Superior temporal gyrus (tissue), 1 donor: ENCODE results near the gene COA1.
"Not testable (repeated sequence)": the region's sequence is repeated elsewhere in the genome, so short reads cannot be mapped to it uniquely, and the experiment has no call there.

ENCODE experiments used
- DNase-seq: peaks from one replicate; pipeline ENCODE4 v3.0.0-alpha.2; 2016; ENCODE audit errors: extremely low spot score

The COA1 gene, protein sequence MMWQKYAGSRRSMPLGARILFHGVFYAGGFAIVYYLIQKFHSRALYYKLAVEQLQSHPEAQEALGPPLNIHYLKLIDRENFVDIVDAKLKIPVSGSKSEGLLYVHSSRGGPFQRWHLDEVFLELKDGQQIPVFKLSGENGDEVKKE

DNA sequence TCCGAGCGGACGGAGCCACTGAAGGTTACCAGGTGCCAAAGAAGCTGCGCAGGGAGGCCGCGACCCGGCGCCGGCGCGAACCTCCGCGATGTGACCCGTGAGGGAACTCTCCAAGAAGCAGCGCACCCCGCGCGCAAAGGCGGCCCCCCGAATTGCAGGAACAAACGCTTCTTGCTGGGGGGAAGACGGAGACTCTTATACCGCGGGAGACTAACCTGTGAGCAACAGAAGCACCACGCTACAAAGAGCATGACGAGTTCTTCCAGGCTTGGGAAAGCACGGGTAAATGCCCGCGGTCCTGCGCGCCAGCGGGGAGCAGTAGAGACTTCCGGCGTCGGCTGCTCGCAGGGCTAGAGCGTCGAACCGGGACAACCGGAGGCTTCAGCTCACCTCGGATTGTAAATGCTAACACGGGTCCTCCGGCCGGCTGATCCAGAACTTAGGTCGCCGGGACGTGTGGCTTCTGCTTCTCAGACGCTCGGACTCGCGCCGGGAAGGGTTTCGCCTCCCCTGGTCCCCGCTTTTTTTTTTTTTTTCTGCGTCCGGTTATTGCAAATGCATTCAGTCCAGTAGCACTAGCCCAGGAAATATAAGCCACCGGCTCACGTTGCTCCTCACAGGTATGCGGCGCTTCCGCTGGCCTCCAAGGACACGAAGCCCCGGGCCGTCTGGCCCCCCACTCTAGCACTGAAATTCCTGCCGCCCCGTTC, at the start of gene COA1:
Gene COA1, minus strand, starts transcription at position 310 of the 710 bp plus-strand sequence. CDS start 80,909 bp downstream, outside the sequence.
- peak; percentile 90 for DNase-seq

DNA sequence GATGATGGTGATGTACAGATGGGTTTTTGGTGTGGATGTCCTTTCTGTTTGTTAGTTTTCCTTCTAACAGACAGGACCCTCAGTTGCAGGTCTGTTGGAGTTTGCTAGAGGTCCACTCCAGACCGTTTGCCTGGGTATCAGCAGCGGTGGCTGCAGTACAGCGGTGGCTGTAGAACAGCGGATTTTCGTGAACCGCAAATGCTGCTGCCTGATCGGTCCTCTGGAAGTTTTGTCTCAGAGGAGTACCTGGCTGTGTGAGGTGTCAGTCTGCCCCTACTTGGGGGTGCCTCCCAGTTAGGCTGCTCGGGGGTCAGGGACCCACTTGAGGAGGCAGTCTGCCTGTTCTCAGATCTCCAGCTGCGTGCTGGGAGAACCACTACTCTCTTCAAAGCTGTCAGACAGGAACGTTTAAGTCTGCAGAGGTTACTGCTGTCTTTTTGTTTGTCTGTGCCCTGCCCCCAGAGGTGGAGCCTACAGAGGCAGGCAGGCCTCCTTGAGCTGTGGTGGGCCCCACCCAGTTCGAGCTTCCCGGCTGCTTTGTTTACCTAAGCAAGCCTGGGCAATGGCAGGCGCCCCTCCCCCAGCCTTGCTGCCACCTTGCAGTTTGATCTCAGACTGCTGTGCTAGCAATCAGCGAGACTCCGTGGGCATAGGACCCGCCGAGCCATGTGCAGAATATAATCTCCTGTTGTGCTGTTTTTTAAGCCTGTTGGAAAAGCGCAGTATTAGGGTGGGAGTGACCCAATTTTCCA, 49.1 kb upstream of the COA1 start:
- not testable (repeated sequence) for DNase-seq

DNA sequence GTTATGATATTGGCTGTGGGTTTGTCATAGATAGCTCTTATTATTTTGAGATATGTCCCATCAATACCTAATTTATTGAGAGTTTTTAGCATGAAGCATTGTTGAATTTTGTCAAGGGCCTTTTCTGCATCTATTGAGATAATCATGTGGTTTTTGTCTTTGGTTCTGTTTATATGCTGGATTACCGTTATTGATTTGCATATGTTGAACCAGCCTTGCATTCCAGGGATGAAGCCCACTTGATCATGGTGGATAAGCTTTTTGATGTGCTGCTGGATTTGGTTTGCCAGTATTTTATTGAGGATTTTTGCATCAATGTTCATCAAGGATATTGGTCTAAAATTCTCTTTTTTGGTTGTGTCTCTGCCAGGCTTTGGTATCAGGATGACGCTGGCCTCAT, 45.9 kb upstream of the COA1 start:
- DNase-seq, result not testable (repeated sequence)

DNA sequence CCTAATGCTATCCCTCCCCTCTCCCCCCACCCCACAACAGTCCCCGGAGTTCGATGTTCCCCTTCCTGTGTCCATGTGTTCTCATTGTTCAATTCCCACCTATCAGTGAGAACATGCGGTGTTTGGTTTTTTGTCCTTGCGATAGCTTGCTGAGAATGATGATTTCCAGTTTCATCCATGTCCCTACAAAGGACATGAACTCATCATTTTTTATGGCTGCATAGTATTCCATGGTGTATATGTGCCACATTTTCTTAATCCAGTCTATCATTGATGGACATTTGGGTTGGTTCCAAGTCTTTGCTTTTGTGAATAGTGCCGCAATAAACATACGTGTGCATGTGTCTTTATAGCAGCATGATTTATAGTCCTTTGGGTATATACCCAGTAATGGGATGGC, 43.9 kb upstream of the COA1 start:
- DNase-seq, result not testable (repeated sequence)

DNA sequence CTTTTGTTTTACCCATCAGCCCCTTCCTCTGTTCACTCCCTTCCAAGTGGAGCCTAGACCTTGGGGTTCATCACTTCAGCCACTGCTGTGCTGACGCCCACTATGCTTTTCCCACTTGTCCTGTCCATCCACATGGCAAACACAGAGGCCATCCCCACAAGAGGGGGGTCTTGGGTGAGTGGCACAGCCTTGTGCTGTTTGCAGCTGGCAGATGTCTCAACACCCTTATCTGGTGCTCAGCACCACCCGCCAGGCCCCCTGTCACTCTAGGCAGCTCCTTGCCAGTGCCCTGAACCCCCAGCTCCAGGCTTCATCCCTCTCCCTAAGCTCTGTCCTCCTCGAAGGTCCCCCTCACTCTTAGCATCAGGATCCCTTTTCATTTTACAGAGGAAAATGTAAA, 42.2 kb upstream of the COA1 start:
- DNase-seq, result no peak

DNA sequence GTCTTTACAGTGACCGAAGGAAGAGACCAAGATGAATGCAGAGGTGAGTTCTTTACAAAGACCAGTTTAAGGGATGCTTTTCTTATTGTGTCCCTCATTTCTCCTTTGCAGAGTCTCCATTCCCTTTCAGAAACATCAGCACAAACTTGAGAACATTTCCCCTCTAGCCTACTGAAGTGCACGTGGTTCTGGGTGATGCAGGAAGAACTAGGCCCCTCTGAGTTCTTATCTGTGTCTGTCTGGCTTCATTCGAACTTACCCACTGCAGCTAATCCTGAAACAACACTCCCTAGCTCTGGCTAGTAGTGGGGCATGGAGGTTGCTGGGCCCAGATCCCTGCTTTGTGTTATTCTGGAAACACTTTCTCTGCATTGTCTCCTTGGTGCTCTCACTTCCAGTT, 41.8 kb upstream of the COA1 start:
- no peak for DNase-seq

DNA sequence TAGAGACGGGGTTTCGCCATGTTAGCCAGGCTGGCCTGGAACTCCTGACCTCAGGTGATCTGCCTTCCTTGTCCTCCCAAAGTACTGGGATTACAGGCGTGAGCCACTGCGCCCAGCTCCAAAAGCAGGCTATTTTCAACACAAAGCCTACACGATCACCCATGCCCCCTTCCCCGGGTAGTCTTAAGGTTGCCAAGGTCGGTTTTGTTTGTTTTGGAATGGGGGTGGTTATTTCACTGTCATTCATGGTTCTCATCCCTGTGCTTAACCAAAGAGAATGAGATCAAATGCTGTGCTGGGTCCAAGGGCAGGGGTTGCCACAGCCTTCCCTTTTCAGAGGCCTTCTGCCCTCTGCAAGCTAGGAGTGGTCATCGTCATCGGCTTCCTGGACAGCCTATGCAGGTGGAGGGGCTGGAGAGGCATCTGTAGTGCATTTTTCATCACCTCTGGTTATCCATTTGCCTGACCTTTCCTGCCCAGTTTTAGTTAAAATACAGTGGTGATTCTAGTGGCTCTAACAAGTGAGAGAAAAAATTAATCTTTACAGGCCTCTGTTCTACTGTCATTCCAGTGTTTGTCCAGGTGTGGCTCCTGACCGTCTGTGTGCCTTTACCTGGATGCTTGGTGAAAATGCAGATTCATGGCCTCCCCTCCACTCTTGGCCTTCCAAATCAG, 40.6 kb upstream of the COA1 start:
- DNase-seq, result no peak

DNA sequence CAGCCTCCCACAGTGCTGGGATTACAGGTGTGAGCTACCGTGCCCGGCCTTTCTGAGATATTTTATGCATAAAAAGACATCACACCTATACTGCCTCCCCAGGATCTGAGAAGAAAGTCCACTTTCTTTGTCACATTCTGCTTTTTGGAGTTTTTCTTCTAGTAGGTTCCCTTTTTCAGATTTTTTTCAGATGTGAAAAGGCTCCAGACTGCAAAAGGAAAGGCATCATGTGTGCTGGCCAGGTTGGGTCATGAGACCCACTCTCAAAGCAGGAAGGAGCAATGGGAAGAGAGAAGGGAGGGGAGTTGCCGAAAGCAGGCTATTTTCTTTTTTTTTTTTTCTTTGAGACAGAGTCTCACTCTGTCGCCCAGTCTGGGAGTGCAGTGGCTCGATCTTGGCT, 40.0 kb upstream of the COA1 start:
- DNase-seq, result no peak

DNA sequence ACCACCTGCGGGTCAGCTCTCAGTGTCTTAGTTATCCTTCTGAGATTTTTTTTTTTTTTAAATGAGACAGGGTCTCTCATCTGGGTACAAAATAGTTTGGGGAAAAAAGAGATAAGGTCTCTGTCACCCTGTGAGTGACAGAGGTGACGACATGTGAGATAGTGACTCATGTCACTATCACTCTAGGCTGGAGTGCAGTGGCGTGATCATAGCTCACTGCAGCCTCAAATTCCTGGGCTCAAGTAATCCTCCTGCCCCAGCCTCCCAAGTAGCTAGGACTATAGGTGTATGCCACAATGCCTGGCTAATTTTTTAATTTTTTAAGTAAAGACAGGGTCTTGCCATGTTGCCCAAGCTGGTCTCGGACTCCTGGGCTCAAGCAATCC, 39.6 kb upstream of the COA1 start:
- no peak for DNase-seq

DNA sequence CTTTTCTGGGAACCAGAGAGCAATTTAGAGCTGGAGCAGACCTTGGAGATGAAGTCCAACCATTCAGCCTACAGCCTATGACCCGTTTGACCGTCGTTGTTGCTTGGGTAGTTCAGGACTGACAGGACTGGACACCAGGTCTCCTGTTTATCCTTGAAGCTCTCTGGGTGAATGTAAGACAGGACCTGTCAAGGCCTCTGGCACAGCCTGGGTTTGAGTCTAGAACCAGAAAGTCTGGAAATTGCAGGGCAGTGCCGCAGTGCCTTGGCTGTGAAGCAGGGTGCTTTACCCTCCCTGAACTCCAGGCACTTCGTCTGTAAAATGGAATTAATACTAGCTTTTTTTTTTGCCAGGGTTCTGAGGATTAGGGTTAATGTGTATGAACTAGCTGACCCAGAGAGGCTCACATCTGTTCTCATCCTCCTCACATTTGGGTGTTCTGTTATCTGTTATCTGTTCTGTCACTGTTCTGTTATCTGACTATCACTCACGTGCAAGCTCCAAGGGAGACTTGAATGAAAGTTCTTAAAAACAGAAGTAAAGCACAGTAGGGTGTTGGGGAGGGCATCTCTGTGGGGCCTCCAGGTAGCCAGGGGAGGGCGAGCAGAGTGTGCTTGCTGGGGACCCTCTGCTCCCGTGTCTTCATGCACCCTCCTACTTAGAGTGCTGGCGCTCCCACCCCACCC, 39.0 kb upstream of the COA1 start:
- no peak for DNase-seq

DNA sequence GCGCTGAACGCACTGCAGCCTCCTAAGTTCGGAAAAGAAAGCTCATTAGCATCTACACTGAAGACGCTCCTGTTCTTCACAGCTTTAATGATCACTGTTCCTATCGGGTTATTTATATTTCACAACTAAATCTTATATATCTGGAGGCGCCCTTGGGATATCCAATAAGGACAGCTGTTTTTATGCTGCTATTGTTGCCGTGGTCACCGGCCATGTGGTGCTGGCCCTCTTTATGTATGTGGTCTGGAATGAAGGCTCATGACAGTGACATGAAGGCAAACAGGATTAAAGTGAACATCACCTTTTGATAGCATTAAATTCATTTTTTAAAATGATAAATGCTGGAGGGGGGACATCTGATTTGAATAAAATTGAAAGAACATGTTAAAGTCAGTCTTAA, 38.0 kb upstream of the COA1 start:
- no peak for DNase-seq

DNA sequence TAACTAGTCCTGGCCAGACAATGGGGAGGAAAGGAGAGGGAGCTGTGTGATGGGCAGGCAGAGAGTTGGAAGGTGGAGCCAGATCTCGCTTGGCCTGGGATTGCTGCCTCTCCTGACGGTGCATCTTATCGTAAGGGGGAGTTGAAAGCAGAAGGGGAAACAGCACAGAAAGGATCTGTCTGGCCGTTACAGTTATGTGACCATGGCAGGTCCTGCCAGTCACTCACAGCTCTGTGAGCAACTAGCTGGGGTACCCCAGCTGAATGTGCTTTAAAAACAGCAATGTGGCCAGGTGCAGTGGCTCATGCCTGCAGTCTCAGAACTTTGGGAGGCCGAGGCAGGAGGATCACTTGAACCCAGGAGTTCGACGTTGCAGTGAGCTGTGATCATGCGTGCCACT, 37.2 kb upstream of the COA1 start:
- DNase-seq, result no peak

DNA sequence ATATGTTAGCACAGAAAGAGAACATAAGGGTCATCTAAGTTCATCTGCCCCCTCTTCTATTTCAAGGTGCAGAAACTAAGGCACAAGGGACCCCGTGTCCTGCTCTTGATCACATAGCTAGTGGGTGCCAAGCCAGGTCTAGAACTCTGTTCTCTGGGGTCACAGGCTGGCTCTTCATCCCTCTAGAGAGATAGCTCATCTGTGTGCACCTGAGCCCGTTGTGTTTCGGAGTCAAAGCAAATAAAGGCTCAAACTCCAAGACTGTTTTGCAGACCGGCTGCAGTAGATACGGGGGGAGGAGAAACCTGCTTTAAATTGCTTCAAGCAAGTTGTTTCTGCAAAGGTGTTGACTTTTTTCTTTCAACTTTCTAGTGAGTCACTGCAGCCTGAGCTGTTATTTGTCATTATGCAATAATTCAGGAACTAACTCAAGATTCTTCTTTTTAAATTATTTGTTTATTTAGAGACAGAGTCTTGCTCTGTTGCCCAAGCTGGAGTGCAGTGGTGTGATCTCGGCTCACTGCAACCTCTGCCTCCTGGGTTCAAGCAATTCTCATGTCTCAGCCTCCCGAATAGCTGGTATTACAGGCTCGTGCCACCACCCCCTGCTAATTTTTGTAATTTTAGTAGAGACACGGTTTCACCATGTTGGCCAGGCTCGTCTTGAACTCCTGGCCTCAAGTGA, 35.6 kb upstream of the COA1 start:
- DNase-seq, result no peak

DNA sequence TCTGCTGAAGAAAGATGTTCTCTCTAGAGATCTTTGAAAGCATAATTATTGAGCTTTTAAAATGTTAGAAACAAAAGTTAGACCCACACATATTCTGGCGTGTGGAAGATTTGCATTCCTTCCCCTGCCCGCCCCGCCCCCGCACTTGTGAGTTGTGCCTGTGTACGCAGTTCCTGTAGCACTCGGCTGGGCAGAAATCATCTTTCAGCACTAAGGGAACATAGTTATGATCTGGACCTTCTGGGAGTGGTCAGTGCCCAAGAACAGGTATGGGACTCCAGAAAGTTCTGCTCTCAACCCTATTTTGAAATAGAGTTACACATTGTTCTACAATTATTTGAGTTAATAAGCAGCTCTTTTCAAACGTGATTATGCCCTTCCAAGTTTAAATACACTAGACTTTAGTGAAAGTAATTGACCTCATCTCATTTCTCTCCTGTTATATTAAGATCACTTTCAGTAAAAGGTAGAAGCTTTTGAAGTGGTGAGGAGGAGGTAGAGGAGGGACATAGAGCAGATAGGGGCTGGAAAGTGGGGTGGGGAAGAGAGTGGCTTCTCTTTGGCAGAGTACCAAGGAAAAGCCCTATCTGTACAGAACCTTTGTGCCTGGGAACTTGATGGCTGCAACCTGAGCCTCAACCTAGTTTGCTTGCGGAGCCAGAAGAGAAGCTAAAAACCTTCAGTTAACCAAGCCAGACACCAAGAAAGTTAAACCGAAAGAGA, 34.9 kb upstream of the COA1 start:
- no peak for DNase-seq

DNA sequence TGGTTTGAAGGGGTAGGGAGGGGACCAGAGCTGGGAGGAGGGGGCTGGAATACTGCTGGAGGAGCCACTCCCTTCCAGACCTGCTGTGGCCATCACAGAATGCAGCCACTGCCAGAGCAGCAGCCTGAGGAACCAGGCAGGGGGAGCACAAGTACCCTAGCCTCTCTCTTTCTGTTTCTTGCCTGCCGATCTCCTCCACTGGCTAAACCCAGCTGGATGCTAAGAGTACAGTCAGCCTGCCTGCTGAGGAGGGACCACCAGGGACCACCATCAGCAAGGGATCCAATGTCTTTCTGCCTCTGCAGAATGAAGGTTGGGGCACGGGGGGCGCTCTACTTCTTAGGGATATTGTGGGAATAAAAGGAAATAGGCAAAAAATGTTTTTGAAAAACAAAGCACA, 33.9 kb upstream of the COA1 start:
- DNase-seq, result no peak

DNA sequence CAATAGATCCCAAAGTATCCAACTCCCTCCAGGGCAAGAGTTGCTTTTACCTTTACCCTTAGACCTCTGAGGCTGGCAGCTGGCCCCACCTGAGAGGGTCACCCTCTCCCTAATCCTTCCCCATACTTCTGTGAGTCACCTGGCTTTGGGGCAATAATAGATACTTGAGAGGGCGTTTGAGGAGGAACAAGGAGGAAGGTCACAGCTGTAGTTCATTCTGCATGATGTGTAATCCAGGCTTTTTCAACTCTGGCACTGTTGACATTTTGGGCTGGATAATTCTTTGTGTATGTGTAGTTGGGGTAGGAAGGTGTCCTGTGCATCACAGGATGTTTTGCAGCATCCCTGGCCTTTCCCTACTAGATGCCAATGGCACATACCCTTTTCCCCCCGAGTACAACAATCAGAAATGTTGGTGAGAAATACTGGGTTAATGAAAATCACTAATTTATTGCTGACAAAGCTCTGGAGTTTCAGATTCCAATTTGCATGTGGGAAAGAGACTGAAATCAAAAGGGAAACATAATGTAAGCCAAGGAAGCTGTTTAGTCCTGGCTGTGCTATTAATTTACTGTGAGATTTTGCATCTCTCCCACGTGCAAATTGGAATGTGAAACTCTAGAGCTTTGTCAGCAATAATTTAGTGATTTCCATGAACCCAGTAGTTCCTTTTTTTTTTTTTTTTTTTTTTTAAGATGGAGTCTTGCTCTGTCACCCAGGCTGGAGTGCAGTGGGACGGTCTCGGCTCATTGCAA, 32.8 kb upstream of the COA1 start:
- DNase-seq, result no peak

DNA sequence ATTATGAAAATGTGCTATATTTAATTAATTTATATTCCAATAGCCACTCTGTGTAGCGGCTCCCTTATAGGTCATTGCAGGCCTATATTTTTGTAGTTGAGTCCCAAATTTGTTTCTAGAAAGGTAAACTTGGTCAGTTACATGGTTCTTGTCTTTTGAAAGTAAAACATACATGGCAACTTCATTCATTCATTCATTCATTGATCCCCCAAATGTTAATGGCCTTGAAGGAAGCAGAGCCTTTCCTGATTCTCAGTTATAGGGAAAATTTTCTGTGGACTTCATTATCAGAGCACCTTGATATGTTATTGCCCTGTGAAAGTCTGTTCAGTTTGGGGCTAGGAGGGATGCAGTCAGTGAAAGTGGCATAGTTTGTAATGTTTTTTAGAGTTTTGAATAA, 32.1 kb upstream of the COA1 start:
- DNase-seq, result no peak

DNA sequence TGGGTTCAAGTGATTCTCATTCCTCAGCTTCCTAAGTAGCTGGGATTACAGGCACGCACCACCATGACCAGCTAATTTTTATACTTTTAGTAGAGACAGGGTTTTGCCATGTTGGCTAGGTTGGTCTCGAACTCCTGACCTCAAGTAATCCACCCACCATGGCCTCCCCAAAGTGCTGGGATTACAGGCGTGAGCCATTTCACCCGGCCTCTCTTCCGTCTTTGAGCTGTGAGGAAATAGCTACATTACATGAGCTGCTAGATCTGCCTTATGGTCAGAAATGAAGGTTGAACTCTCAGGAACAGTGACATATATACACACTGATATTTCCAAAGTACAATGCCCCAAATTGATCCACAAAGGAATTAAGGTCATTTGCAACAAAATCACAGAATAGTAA, 31.5 kb upstream of the COA1 start:
- no peak for DNase-seq

DNA sequence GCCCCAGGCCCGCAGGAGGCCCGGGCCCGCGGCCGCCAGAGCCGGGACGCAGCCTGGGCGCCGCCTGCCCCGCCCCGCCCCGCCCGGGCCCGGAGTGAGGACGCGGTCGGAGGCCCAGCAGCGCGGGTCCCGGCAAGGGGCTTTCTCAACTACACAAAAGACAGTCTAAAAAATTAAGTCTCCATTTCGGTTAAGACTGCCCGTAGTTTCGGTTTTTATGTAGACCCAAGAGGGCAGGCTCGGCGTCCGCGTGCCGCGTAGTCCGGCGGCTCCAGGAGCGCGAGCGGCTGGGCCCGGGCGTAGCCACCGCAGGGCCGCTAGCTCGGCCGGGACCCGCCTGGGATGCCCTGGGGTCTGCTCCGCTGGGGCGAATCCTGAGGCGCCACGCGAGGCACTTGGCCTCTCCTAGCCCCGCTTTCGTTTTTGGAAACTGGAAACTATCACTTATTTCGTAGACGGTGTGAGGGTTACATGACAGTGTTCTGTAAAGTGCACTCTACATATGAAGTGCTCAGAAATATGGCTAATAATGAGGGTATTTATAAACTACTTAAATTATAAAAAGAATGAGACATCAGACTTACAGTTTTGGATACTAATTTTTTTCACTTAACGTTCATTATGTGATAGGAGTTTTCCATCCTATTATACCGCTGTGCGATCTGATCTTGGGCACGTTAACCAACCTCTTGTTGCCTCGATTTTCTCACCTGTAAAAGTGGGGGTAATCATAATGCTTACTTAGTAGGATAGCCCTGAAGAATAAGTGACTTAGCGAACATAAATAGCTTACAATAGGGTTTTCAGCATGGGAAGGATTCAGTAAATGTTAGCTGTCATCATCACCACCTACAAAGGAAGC, 29.7 kb upstream of the COA1 start:
- DNase-seq, result peak; percentile 50
